Fibroblast of villous mesenchyme (primary cell): ENCODE data around the gene ITPKC. TPM values are rescaled to one million over a fixed set of nuclear protein-coding genes. Genes with fewer than 3 reads are reported as not detected.
A peak's percentile ranks its signal among the peaks of the same experiment; 100 is the strongest.

Experiments
- DNase-seq: peaks from one replicate; pipeline ENCODE4 v3.0.0-alpha.2; 2010; ENCODE audit warnings: low read depth
- H3K4me3 ChIP-seq: 2 replicates; pipeline ENCODE4 v1.5.1; 2011; ENCODE audit warnings: low read depth, mild to moderate bottlenecking, low read length
- total RNA-seq: library from RNA; depleted of rRNA; stranded (reverse); fragments of >200 nt; gene quantifications from 2 replicates; pipeline ENCODE4 v1.2.3, GENCODE V29; 2012
- TF ChIP-seq, protein P1 (sequence below): IDR thresholded peaks from 2 replicates; pipeline ENCODE4 v1.5.1; 2012; ENCODE audit warnings: low read depth, mild to moderate bottlenecking, low read length; ENCODE audit not compliant: insufficient read depth

Gene ITPKC
- total RNA-seq, 1 donor, result 16.8 TPM

- DNase-seq, result peak; percentile 21
- H3K4me3 ChIP-seq, result peak overlapping the region; percentile 65
Observed at GRCh38 chr19:40719414-40719894, 2.5 kb downstream of the ITPKC start.

GRCh38 chr19:40721140-40721486, 4.2 kb downstream of the ITPKC start:
- DNase-seq, result peak; percentile 18
- TF ChIP-seq, protein P1, sequence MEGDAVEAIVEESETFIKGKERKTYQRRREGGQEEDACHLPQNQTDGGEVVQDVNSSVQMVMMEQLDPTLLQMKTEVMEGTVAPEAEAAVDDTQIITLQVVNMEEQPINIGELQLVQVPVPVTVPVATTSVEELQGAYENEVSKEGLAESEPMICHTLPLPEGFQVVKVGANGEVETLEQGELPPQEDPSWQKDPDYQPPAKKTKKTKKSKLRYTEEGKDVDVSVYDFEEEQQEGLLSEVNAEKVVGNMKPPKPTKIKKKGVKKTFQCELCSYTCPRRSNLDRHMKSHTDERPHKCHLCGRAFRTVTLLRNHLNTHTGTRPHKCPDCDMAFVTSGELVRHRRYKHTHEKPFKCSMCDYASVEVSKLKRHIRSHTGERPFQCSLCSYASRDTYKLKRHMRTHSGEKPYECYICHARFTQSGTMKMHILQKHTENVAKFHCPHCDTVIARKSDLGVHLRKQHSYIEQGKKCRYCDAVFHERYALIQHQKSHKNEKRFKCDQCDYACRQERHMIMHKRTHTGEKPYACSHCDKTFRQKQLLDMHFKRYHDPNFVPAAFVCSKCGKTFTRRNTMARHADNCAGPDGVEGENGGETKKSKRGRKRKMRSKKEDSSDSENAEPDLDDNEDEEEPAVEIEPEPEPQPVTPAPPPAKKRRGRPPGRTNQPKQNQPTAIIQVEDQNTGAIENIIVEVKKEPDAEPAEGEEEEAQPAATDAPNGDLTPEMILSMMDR, result no peak
- peak overlapping the region; percentile 65 for H3K4me3 ChIP-seq

More at GRCh38 chr19:40719414-40719894, 2.5 kb downstream of the ITPKC start:
- TF ChIP-seq, protein P1, result no peak

DNA sequence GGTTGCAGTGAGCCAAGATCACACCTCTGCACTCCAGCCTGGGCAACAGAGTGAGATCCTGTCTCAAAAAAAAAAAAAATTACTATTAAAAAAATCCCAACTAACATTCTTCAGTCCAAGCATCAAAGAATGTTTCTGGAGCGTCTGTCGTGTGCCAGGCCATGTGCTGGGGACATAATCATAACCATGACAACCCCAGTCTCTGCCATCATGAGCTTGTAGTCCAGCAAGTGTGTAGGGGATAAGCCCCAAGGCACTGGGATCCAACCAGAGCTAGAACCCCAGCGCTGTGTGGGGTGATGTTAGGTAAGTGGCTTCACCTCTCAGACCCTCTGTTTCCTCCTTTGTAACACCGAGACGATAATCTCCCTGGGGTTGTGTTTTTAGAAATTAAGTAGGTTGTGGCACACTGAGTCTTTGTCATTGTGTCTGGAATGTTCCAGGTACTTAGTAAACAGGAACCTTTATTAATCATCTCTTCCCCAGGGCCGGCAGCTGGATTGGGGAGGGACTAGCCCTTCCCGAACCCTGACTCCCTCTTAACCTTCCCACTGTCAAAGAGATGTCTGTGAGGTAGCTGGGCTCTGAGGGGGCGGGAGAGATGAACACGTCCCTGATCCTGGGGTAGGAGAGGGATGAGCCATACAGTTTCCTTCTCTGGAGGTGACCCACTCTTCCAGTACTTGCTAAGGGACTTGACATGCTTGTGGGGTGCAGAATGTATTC, 5.2 kb downstream of the ITPKC start:
- peak; percentile 34 for DNase-seq
- H3K4me3 ChIP-seq, result peak overlapping the region; percentile 36
- TF ChIP-seq, protein P1, result no peak

DNA sequence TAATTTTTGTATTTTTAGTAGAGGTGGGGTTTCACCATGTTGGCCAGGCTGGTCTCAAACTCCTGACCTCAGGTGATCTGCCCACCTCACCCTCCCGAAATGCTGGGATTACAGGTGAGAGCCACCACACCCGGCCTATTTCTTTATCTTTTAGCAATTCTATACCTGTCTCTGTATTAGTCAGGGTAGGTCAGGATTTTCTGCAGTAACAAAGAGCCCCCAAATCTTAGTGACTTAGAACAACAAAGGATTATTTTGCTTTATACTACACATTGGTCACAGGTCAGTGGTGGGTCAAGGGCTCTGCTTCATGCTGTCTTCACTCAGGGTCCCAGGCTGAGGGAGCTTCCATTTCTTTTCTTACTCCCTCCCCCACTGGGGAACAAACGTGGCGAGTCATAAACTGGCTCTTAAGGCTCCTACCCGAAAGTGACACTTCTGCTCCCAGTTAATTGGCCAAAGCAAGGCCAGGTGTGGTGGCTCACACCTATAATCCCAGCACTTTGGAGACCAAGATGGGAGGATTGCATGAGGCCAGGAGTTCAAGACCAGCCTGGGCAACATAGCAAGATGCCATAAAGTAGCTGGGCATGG, 6.8 kb downstream of the ITPKC start:
- H3K4me3 ChIP-seq, result no peak overlapping the region
- TF ChIP-seq, protein P1, result no peak
- DNase-seq, result no peak

DNA sequence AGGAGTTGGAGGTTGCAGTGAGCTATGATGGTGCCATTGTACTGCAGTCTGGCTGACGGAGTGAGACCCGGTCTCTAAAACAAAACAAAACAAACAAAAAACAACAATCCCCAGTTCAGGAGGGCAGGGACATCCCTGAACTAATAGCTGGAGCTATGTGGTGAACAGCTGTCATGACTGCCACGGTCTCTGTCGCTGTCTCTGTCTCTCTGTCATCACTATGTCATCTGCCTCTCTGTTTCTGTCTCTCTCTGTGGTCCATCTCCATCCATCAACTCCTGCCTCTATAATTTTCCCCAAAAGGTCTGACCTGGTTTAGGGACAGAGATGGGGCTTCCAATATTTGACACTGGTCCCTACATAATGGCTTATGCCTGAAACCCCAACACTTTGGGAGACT, 7.4 kb downstream of the ITPKC start:
- H3K4me3 ChIP-seq, result no peak overlapping the region
- TF ChIP-seq, protein P1, result no peak
- DNase-seq, result no peak

GRCh38 chr19:40724855-40725254, 7.9 kb downstream of the ITPKC start:
- TF ChIP-seq, protein P1, result no peak
- H3K4me3 ChIP-seq, result no peak overlapping the region
- DNase-seq, result no peak
